K562 (cell line): ENCODE measurements around the gene PAH. TPM values are rescaled to one million over a fixed set of nuclear protein-coding genes. Genes with fewer than 3 reads are reported as not detected.

Experiments used
- ATAC-seq: fragments of 200-7000 bp; cut with Tn5 transposase; 3 replicates; pipeline ENCODE4 v1.9.1; 2020; ENCODE audit warnings: moderate library complexity
- BruUV-seq: library from RNA; stranded (reverse); fragments of 400-500 nt; replicated peaks from 2 replicates; lab custom pipeline; 2021; lab: Mats Ljungman, UMichigan
- CTCF ChIA-PET: fragments of 300-600 bp; formaldehyde crosslinking; extraction: SDS; loops from one replicate; lab custom pipeline; 2021; ENCODE audit warnings: low intra/inter-chr PET ratio; lab: Yijun Ruan, JAX
- POLR2A ChIA-PET: fragments of 300-600, 350-650 bp; sonication (Branson Sonifier 250); formaldehyde crosslinking; extraction: SDS; loops from one replicate; lab custom pipeline; 2021; ENCODE audit warnings: antibody characterized with exemption, inconsistent platforms; lab: Yijun Ruan, JAX
- DNase-seq, 4 experiments: peaks; one replicate each; pipeline versions ENCODE4 v3.0.0 to v3.0.0-alpha.2; 2011 to 2018; ENCODE audit warnings: low spot score in 3 of 4, mixed read lengths in 3 of 4; ENCODE audit errors: extremely low read depth in 1 of 4
- FAIRE-seq: peaks from 2 replicates; lab custom pipeline; 2011; peaks lifted over from hg19 to GRCh38; lab: Jason Lieb, UNC
- H2AFZ ChIP-seq: 2 replicates; pipeline ENCODE4 v1.6.0; 2011; ENCODE audit warnings: low read depth, low read length, control low read depth, inconsistent platforms
- H3K27ac ChIP-seq: fragments of 200-600 bp; 3 replicates; pipeline ENCODE4 v1.8.0; 2011; ENCODE audit warnings: low read depth, mild to moderate bottlenecking, control low read depth, inconsistent platforms, low read length, moderate library complexity, mixed read lengths; ENCODE audit errors: extremely low read depth
- H3K27me3 ChIP-seq, 2 experiments: fragments of 300-600 bp in 1 of 2; 2 replicates in 1 of 2; 3 replicates in 1 of 2; pipeline versions ENCODE4 v1.6.0 to v1.8.0; 2011; ENCODE audit warnings: inconsistent platforms in 2 of 2, low read length in 2 of 2, mild to moderate bottlenecking in 1 of 2, mixed read lengths in 1 of 2, moderate library complexity in 1 of 2; ENCODE audit not compliant: control insufficient read depth in 2 of 2, insufficient read depth in 2 of 2
- H3K36me3 ChIP-seq: fragments of 300-600 bp; 3 replicates; pipeline ENCODE4 v1.8.0; 2011; ENCODE audit warnings: mild to moderate bottlenecking, low read length, inconsistent platforms; ENCODE audit not compliant: control insufficient read depth, insufficient read depth
- H3K4me1 ChIP-seq, 2 experiments: fragments of 200-600 bp in 1 of 2; replicated peaks in 1 of 2; 2 replicates in 1 of 2; 3 replicates in 1 of 2; pipeline versions ENCODE4 v1.5.1 to v1.8.0; 2011; ENCODE audit warnings: inconsistent platforms in 2 of 2, low read length in 2 of 2, mild to moderate bottlenecking in 1 of 2, mixed read lengths in 1 of 2, moderate library complexity in 1 of 2; ENCODE audit not compliant: control insufficient read depth in 2 of 2, insufficient read depth in 2 of 2
- H3K4me2 ChIP-seq: 2 replicates; pipeline ENCODE4 v1.6.1; 2011; ENCODE audit warnings: low read length, control low read depth, inconsistent platforms, mixed read lengths; ENCODE audit not compliant: insufficient read depth
- H3K4me3 ChIP-seq: fragments of 200-600 bp; sonication (generic), shearing (Covaris generic); 2 replicates; pipeline ENCODE4 v1.5.1; 2016; ENCODE audit warnings: control low read depth, inconsistent platforms
- H3K79me2 ChIP-seq: fragments of 200-600 bp; 3 replicates; pipeline ENCODE4 v1.8.0; 2011; ENCODE audit warnings: low read length, inconsistent platforms; ENCODE audit not compliant: control insufficient read depth, insufficient read depth
- H3K9ac ChIP-seq, 2 experiments: 2 replicates each; pipeline versions ENCODE4 v1.6.0 to v1.6.1; 2011; ENCODE audit warnings: low read depth in 2 of 2, low read length in 2 of 2, control low read depth in 1 of 2, inconsistent platforms in 1 of 2, mild to moderate bottlenecking in 1 of 2, mixed read lengths in 1 of 2; ENCODE audit not compliant: insufficient read depth in 1 of 2
- H3K9me1 ChIP-seq: one replicate; pipeline ENCODE4 v1.6.0; 2011; ENCODE audit warnings: inconsistent platforms, mild to moderate bottlenecking, low read length, moderate library complexity; ENCODE audit not compliant: control insufficient read depth, insufficient read depth
- H3K9me3 ChIP-seq: replicated peaks from 2 replicates; pipeline ENCODE4 v1.5.1; 2011; ENCODE audit warnings: low read depth, low read length, inconsistent platforms; ENCODE audit not compliant: control insufficient read depth, insufficient read depth
- H4K20me1 ChIP-seq: replicated peaks from 2 replicates; pipeline ENCODE4 v1.6.1; 2011; ENCODE audit warnings: low read length, inconsistent platforms, mixed read lengths; ENCODE audit not compliant: control insufficient read depth, insufficient read depth
- CSDE1 ChIP-seq, 2 experiments: fragments of 450-650 bp; IDR thresholded peaks; 2 replicates each; pipeline ENCODE4 v1.6.1; 2016; ENCODE audit warnings: mild to moderate bottlenecking in 1 of 2
- GTF3C2 ChIP-seq: IDR thresholded peaks from 3 replicates; pipeline ENCODE4 v1.6.1; 2011; ENCODE audit warnings: borderline replicate concordance, mild to moderate bottlenecking, moderate library complexity; ENCODE audit not compliant: insufficient read length; ENCODE audit errors: extremely low read depth
- ILF3 ChIP-seq: fragments of 450-650 bp; IDR thresholded peaks from 2 replicates; pipeline ENCODE4 v1.6.1; 2018; ENCODE audit warnings: antibody characterized with exemption, mild to moderate bottlenecking, moderate library complexity, borderline replicate concordance
- KAT7 ChIP-seq: sonication (generic); formaldehyde crosslinking; IDR thresholded peaks from 2 replicates; pipeline ENCODE4 v1.8.0; 2022; ENCODE audit warnings: missing genetic modification reagents, mild to moderate bottlenecking, borderline replicate concordance
- NR1H2 ChIP-seq: sonication (generic); formaldehyde crosslinking; IDR thresholded peaks from 2 replicates; pipeline ENCODE4 v1.4.0; 2020; ENCODE audit warnings: mild to moderate bottlenecking, missing genetic modification reagents
- NR2C1 ChIP-seq, 2 experiments: fragments of 450-650 bp; IDR thresholded peaks; 2 replicates each; pipeline ENCODE4 v1.6.1; 2017; ENCODE audit warnings: mild to moderate bottlenecking in 2 of 2, antibody characterized with exemption in 1 of 2, inconsistent platforms in 1 of 2, missing compliant biosample characterization in 1 of 2, missing genetic modification characterization in 1 of 2
- PHB2 ChIP-seq: fragments of 450-650 bp; IDR thresholded peaks from 2 replicates; pipeline ENCODE4 v1.6.1; 2017; ENCODE audit warnings: low read depth
- PTTG1 ChIP-seq: fragments of 450-650 bp; IDR thresholded peaks from 2 replicates; pipeline ENCODE4 v1.6.1; 2016; ENCODE audit warnings: low read depth, mild to moderate bottlenecking, missing genetic modification characterization, missing compliant biosample characterization
- PYGO2 ChIP-seq: fragments of 450-650 bp; IDR thresholded peaks from 2 replicates; pipeline ENCODE4 v1.6.1; 2016; ENCODE audit warnings: mild to moderate bottlenecking, missing genetic modification characterization, moderate library complexity, missing compliant biosample characterization
- SIN3A ChIP-seq, 2 experiments: fragments of 150-350 bp in 1 of 2; IDR thresholded peaks; 2 replicates each; pipeline ENCODE4 v1.6.1; 2011 to 2016; ENCODE audit warnings: borderline replicate concordance in 2 of 2, low read depth in 2 of 2, low read length in 2 of 2, mild to moderate bottlenecking in 2 of 2, moderate library complexity in 2 of 2; ENCODE audit not compliant: control insufficient read depth in 1 of 2
- SPI1 ChIP-seq: IDR thresholded peaks from 2 replicates; pipeline ENCODE4 v1.6.1; 2011; ENCODE audit warnings: low read depth, low read length, control low read depth, borderline replicate concordance
- STAT5B ChIP-seq: fragments of 250-450 bp; sonication (Bioruptor Pico); IDR thresholded peaks from 2 replicates; pipeline ENCODE4 v1.8.0; 2021; ENCODE audit warnings: mild to moderate bottlenecking, inconsistent platforms
- TAF7 ChIP-seq: fragments of 450-650 bp; IDR thresholded peaks from 2 replicates; pipeline ENCODE4 v1.6.1; 2016; ENCODE audit warnings: missing genetic modification characterization, missing compliant biosample characterization
- ZNF24 ChIP-seq: fragments of 450-650 bp; IDR thresholded peaks from 2 replicates; pipeline ENCODE4 v1.6.1; 2016
- ZNF696 ChIP-seq: fragments of 250-450 bp; sonication (Bioruptor Pico); conservative IDR thresholded peaks from 2 replicates; pipeline ENCODE4 v1.4.0; 2020; ENCODE audit warnings: mild to moderate bottlenecking, moderate library complexity
- WGBS: fragments of 100-300 bp; shearing (Covaris generic); methylation state at CpG from one replicate; pipeline ENCODE4 v1.1.6; 2016; ENCODE audit warnings: low coverage, mixed read lengths; ENCODE audit not compliant: insufficient coverage; ENCODE audit errors: missing lambda C conversion rate; 5-methylcytosine and 5-hydroxymethylcytosine counted together
- in situ Hi-C: fragments of 300-500 bp; cut with MboI; formaldehyde crosslinking; loops from 4 replicates; pipeline ENCODE4 v1.15.0; 2018; ENCODE audit warnings: inconsistent platforms, mixed read lengths
- intact Hi-C: fragments of 100-400 bp; cut with micrococcal nuclease; formaldehyde crosslinking; loops from 2 replicates; pipeline ENCODE4 v1.14.2; 2022
- polyA plus RNA-seq, 8 experiments: library from polyadenylated mRNA; depleted of rRNA in 4 of 8; stranded (reverse) in 5 of 8; unstranded in 3 of 8; fragments of >200 nt; fragmentation: Nextera tagmentation in 2 of 8; fragmentation: Illumina TruSeq in 1 of 8; extraction: Ambion mirVana in 2 of 8; extraction: Trizol in 1 of 8; gene quantifications; 2 replicates each; pipeline versions ENCODE4 v1.2.1 to v1.2.3, GENCODE V29; 2011 to 2014; ENCODE audit warnings: inconsistent platforms in 1 of 8, missing spikeins in 1 of 8
- total RNA-seq, 7 experiments: library from RNA; depleted of rRNA in 6 of 7; stranded (reverse); fragments of >200 nt in 6 of 7; fragmentation: Illumina TruSeq in 2 of 7; extraction: Trizol in 2 of 7; gene quantifications; 2 replicates each; pipeline versions ENCODE4 v1.2.1 to v1.2.3, GENCODE V29; 2011 to 2021; ENCODE audit warnings: low replicate concordance in 1 of 7
- TF ChIP-seq, protein P1 (sequence below): fragments of 450-650 bp; conservative IDR thresholded peaks from 2 replicates; pipeline ENCODE4 v1.6.1; 2016; ENCODE audit warnings: missing genetic modification characterization, low read depth, mild to moderate bottlenecking, missing compliant biosample characterization, moderate library complexity

The PAH gene
- total and polyA plus RNA-seq, 9 of the 15 experiments (the other 6 are each of a cell fraction or from before 2014, with no cell fraction given) = 0.13 to 0.75 (median 0.69) TPM; not detected in 6

GRCh38 chr12:102869571-102869970, 47.5 kb downstream of the PAH start:
- H4K20me1 ChIP-seq = no peaks in the 10 kb centered on the region
- H3K27ac ChIP-seq = no peak overlapping the region
- POLR2A ChIA-PET = no interaction called here
- BruUV-seq = no TSS peak
- ATAC-seq = no peak
- WGBS = 0% methylated on average over 3 of the region's 3 CpGs
- CTCF ChIA-PET = interaction anchor here (0.7 kb wide), 1 partner anchor 1353 kb away, joined by 3 read pairs; no protein-coding TSS in a partner anchor
- no peaks in the 10 kb centered on the region for H3K9me3 ChIP-seq
- H3K9ac ChIP-seq = no peak overlapping the region
- no peak overlapping the region for H3K4me2 ChIP-seq
- no peaks in the 10 kb centered on the region; a peak in 1 of 5 replicates for H3K27me3 ChIP-seq
- H2AFZ ChIP-seq = no peak overlapping the region
- H3K79me2 ChIP-seq = no peaks in the 10 kb centered on the region
- no peak for DNase-seq
- no peak overlapping the region for H3K4me3 ChIP-seq
- TF ChIP-seq NR1H2 (CRISPR knock-in tag) (no peak), ZNF24 (no peak), ZNF696 (no peak), STAT5B (CRISPR knock-in tag) (no peak), PYGO2 (tag) (no peak), KAT7 (CRISPR knock-in tag) (no peak), CSDE1 (IDR thresholded peaks at IDR 0.05) (no peak), SIN3A (IDR thresholded peaks at IDR 0.05; ENCODE audit: borderline replicate concordance in 2 of 2, control insufficient read depth in 1 of 2, low read depth in 2 of 2, low read length in 2 of 2) (no peak), NR2C1 (IDR thresholded peaks at IDR 0.05) (no peak), NR2C1 (tag; IDR thresholded peaks at IDR 0.05) (no peak), PTTG1 (tag) (no peak), PHB2 (no peak), ILF3 (no peak), TAF7 (no peak), SPI1 (no peak), GTF3C2 (no peak)
- TF ChIP-seq, protein P1, sequence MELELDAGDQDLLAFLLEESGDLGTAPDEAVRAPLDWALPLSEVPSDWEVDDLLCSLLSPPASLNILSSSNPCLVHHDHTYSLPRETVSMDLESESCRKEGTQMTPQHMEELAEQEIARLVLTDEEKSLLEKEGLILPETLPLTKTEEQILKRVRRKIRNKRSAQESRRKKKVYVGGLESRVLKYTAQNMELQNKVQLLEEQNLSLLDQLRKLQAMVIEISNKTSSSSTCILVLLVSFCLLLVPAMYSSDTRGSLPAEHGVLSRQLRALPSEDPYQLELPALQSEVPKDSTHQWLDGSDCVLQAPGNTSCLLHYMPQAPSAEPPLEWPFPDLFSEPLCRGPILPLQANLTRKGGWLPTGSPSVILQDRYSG (tag) = no peak
- H3K4me1 ChIP-seq = no peaks in the 10 kb centered on the region
- FAIRE-seq = no peak
- intact Hi-C loops = no loop called here
- in situ Hi-C loops = no loop called here
- H3K36me3 ChIP-seq = no peaks in the 10 kb centered on the region
- no peaks in the 10 kb centered on the region for H3K9me1 ChIP-seq
